SH-SY5Y (cell line): ENCODE measurements around the gene GMIP.

Experiments used
- GATA2 ChIP-seq: IDR thresholded peaks from 2 replicates; pipeline ENCODE4 v1.6.1; 2011; ENCODE audit warnings: mild to moderate bottlenecking, low read depth, low read length
- GATA3 ChIP-seq: IDR thresholded peaks from 2 replicates; pipeline ENCODE4 v1.6.1; 2011; ENCODE audit warnings: low read depth, mild to moderate bottlenecking, low read length, moderate library complexity

The GMIP gene

DNA sequence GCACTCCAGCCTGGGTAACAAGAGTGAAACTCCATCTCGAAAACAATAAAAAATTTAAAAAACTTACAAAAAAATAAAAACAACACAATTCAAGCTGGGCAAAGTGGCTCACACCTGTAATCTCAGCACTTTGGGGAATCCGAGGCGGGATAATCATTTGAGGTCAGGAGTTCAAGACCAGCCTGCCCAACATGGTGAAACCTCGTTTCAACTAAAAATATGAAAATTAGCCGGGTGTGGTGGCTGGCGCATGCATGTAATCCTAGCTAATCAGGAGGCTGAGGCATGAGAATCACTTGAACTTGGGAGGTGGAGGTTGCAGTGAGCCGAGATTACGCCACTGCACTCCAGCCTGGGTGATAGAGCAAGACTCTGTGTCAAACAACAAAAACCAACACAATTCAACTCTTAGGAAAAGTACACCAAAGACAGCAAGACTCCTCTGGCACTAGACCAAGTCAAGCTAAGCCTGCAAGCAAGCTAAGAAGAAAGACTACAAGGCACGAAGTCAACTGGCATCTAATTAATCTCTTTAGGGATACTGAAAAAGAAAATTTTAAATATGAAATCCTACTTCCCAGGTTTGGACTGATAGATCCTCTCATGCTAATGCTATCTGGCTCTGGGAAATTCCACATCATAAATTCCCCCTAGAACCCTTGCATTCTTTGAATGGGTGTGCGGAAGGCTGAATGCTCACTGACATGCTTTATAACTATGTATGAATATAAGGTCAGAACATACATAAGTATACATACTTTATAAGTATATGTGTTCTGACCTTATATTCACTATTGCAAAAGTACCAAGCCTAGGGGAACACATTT lies 32.9 kb downstream of the GMIP start:
- TF ChIP-seq GATA2: no peak
- TF ChIP-seq GATA3: no peak

DNA sequence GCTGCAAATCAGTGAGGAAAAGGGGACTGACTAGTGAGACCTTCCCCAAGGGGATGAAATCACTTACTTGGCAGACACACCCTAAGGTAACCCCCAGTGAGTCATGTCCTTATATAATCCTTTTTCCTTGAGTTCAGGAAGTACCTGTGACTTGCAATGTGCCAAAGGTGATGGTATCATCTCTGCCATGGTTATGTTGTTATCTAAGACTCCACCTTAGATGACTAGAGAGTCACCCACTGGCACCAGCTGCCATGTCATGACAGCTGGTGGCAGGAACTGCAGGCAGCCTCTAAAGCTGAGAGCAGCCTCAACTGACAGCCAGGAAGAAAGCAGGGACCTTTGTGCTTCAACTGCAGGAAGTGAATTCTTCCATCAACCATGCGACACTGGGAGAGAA lies 37.4 kb downstream of the GMIP start:
- no peak for TF ChIP-seq GATA3
- TF ChIP-seq GATA2: no peak

DNA sequence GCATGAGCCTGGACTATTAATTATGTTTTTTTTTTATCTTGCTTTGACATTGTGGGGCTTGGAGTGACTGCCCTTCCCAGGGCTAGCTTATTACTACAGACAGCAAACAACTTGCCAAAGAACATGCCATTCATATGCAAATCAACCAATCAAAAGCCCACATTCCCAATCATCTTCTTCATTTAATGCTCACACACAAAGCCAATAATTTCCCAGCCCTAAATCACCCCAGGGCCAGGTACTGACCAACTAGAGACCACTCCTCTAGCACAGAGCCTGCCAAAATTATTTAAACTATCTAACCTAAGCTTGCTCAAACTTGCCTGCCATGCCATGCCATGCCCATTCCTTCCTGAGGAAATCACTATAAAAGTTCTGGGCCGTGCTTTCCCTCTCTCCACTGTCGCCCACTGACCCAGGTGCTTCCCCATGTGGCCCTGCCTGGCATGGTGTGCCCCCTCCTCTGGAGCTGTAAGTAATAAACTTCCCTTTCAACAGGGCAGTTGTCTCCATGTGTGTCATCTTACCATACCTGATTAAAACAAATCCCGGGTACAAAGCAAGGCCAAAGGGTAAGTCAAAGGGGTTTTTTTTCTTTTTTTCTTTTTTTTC lies 40.6 kb downstream of the GMIP start:
- TF ChIP-seq GATA2 (no peak), GATA3 (no peak)

DNA sequence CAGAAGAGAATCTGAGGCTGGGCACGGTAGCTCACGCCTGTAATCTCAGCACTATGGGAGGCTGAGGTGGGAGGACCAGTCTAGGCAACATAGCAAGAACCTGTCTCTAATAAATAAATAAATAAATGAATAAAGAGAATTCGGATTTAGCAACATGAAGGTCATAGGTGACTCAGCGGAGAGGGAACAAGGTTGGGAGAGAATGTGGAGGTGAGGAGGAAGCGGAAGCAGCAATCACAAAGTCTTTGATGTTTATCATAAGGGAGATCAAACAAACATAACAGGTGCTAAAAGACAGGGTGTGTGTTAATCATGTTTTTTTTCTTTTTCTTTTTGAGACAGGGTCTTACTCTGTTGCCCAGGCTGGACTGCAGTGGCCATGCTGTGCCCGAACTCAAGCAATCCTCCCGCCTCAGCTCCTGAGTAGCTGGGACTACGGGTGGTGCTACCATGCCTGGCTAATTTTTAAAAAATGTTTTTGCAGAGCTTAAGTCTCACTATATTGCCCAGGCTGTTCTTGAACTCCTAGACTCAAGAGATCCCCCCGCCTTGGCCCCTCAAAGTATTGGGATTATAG lies 41.2 kb downstream of the GMIP start:
- TF ChIP-seq GATA3 (no peak), GATA2 (no peak)

DNA sequence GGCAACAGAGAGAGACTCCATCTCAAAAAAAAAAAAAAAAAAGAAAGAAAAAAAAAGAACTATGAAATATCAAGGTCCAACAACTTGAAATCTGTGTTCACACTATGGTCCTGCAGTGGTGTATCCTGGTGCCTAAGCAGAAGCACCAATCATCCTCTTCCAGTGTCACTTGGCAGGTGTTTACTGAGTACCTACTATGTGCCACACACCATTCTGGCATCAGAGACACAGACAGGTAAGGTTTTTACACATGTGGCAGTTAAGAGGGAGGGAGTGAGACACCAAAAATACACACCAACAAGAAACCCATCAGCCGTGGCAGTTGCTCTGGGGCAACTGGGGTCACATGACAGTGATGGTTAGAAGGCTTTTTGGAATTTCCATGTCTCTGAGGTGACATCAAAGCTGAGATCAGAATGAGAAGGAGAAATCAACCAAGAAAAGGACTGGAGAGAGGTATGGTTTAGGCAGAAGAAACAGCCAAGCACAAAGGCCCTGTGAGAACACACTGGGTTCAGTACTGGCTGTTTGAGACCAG lies 42.6 kb downstream of the GMIP start:
- TF ChIP-seq GATA2 (no peak), GATA3 (no peak)

DNA sequence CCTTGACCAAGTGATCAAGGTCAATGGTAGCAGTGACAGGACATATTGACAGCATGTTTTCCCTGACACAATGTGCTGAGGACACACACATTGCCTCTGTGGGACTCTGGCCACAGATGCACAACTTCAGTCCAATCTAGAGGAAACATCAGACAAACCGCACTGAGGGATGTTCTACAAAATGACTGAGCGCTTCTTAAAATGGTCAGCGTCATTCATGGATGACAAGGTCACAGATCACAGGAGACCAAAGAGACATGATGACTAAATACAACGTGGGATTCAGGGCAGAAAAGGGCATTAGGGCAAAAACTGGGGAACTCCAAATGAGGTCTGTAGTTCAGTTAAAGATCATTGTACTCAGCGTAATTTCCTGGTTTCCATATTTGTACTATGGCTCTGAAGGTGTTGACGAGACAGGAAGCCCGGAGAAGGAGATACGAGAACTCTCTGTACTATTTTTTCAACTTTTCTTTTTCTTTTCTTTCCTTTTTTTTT lies 45.6 kb downstream of the GMIP start:
- TF ChIP-seq GATA3 (no peak), GATA2 (no peak)

DNA sequence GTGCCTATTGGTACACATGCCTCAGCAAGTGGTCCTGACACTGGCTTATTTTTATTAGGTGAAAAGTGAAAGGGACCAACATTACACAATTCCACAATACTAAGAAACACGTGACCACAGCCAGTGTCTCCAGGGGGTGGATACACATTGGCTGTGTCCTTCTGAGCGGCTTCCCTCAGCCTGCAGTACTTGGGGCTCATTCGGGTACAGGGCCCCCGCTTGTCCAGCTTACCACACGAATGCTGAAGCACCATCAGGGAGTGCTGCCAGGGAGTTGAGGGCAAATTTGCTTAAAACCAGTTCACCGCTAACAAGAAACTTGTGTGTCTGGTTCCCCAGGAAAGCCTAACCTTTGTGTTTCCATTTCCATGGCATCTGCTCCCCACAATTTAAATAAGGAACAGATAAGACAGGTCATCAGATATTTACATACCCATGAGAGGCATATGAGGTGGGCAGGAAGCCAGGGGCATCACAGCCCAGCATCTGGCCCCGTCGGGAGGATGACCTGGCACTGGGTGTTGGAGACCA lies 48.2 kb downstream of the GMIP start:
- TF ChIP-seq GATA3 (no peak), GATA2 (peak; percentile 48; the same call in 1 of the 2 replicates)

DNA sequence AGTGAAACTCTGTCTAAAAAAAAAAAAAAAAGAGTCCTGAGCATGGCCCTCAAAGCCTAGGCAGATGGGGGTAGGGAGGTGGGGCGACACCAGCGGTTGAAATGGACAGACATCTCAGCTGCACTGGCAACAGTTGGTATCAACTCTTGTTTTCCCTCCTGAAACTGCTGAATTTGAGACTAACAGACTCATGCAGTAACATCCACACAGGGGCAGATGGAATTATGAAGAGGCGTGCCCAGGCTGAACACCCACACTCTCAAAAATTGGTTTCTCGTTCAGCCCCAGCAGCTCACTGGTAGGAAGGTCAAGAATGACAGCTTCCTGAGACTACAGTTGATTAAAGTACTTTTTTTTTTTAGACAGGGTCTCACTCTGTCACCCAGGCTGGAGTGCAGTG lies 49.1 kb downstream of the GMIP start:
- TF ChIP-seq GATA3: no peak

DNA sequence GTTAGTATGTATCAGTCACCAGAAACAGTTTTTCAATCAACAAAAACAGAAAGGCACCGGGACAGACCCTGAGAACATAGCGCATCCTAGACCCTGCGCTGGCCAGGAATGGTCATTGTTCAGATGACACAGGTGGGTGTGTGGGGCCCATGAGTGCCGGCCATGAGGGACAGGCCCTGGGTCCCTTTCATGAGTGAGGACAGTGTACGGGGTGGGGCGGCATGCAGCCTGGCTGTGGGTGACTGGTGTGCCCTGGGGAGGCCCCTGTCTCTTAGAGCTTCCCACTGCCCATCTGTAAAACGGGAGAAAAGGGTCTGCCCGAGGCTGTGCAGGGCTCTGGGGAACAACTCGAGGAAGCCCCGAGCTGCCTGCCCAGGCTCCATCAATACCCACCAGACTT lies 50.8 kb downstream of the GMIP start:
- no peak for TF ChIP-seq GATA3
- no peak for TF ChIP-seq GATA2

DNA sequence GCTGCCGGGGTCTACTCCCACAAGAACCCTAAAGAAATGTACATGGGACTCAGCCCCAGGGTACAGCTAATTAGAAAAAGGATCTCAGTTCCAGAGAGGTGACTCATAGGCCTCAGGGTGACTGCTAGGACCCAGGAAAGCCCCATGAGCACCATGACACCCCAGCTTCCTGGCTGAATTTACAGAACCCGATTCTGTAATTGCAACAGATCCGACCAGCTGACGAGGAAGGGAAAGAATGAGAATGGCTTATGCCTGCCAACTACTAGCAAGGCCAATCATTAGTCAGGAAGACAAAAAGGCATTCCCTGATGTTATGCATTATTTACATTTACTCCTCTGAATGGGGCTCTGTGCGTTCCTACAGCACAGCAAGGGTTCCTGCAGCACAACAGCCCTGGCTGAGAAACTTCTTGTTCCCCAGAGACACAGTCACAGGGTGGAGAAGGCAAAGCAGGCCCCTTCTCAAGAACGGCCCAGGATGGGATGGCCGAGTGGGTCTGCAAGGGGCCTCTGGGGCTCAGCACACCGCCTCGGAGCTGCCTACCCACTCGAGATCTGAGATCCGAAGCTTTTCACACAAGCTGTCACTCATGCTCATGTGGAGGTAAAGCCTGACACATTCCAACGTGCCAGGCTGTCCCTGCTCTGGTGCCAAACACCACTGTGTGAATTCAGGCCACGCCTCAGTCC lies 52.2 kb downstream of the GMIP start:
- TF ChIP-seq GATA2 (no peak), GATA3 (no peak)

DNA sequence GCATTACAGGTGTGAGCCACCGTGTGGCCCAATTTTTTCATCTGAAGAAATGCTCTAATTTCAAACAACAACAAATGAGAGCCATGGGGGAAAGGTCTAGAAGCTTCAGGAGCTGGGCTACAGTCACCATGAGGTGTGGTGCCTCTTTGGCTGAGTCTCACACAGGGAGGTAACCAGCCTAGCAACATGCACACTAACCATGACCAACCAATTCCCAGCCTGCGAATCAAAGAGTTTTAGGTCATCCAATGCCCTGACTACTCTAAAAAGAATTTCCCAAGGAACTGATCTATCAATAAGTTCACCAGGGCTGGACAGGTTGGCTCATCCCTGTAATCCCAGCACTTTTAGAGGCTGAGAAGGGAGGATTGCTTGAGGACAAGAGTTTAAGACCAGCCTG lies 54.9 kb downstream of the GMIP start:
- TF ChIP-seq GATA3 (no peak), GATA2 (no peak)

DNA sequence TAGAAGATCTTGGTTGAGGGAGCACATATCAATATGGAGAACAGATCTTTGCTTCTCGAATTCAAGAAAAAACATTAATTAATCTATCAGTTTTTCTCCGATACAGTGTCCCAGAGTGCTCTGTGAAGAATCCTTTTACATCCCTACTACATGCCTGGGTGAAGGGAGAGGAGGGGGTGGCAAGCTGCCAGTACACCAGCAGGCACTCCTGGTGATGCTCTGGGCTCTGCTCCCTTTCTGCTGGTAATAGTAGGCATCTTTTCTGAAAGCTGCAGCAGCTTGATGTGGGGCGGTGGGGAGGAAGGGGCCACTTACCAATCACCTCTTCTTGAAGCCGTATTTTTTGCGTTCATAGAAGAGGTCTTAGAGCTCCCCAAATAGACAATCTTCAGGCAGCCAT lies 55.7 kb downstream of the GMIP start:
- no peak for TF ChIP-seq GATA3
- TF ChIP-seq GATA2: no peak

DNA sequence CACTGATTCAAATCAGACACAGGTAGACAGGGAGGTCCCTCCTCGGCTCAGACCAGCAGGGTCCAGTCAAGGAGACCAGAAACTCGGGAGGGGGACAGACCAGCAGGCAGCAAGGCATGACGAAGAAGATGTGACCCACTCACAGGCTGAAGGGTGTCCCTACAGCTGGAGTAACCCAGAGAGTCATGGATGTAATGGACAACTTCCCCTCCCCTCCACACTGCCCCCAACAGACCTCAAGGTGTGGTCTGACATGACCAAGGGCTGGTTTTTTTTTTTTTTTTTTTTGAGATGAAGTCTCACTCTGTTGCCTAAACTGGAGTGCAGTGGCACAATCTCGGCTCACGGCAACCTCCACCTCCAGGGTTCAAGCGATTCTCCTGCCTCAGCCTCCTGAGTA lies 59.1 kb downstream of the GMIP start:
- TF ChIP-seq GATA2: no peak
- no peak for TF ChIP-seq GATA3

DNA sequence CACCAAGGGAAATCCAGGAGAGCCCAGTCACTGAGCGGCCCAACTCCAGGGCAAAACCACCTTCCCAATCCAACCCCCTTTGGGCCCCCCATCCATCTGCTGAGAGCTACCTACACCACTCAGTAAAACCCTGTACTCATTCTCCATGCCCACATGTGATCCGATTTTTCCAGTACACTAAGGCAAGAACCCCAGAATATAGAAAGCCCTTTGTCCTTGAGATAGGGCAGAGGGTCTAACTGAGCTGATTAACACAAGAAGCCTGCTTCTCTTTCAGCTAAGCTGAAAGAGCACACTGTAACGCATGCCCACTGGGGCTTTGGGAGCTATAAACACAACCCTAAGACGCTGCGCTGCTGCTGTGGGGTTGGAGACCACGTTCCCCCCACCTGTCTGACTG lies 61.0 kb downstream of the GMIP start:
- TF ChIP-seq GATA3: no peak
- TF ChIP-seq GATA2: no peak

DNA sequence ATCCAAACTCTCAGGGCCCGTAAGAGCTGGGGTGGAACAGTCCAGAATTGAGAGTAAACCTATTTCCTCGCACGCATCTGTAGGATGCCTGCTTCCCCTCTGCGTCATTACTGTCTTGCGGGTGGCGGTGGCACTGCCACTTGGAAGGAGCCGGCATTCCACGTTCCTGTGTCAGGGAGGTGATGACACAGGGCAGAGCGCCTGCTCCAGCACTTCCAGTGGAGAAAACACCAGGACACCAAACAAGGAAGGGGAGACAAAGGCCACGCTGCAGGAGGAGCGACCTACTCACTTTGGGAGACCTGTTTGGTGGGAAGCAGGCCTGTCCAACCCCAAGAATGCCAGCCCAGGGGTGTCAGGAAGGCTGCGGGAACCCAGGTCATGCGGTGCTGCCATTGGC lies 62.1 kb downstream of the GMIP start:
- no peak for TF ChIP-seq GATA2
- no peak for TF ChIP-seq GATA3
